NCI-H2029 (cell line): ENCODE data around the gene TICRR.

ENCODE experiments used
- DNase-seq: peaks from one replicate; lab custom pipeline; 2025; lab: John Stamatoyannopoulos, UW

Gene TICRR

GRCh38 chr15:89654847-89655805 lies 79.9 kb downstream of the TICRR start, which contains the start of gene KIF7:
Gene KIF7, minus strand, starts transcription at chr15:89655467. Its CDS starts 2,537 bp downstream, at chr15:89652930.
- no peak for DNase-seq

- no peak for DNase-seq
Measured at GRCh38 chr15:89656116-89656815, 81.0 kb downstream of the TICRR start.

GRCh38 chr15:89657686-89658200 lies 82.5 kb downstream of the TICRR start:
- DNase-seq: no peak

- no peak for DNase-seq
Measured at GRCh38 chr15:89659295-89659694, 84.0 kb downstream of the TICRR start.

GRCh38 chr15:89660556-89660955 lies 85.3 kb downstream of the TICRR start:
- no peak for DNase-seq

GRCh38 chr15:89662893-89663626 lies 87.8 kb downstream of the TICRR start:
- DNase-seq: no peak

- DNase-seq: no peak
Measured at GRCh38 chr15:89664441-89665350, 89.4 kb downstream of the TICRR start.

- no peak for DNase-seq
Measured at GRCh38 chr15:89665449-89666181, 90.3 kb downstream of the TICRR start.

GRCh38 chr15:89666184-89666857 lies 91.1 kb downstream of the TICRR start:
- no peak for DNase-seq

- no peak for DNase-seq
Measured at GRCh38 chr15:89666858-89667705, 91.8 kb downstream of the TICRR start.

- no peak for DNase-seq
Measured at GRCh38 chr15:89667706-89667960, 92.4 kb downstream of the TICRR start.

- no peak for DNase-seq
Measured at GRCh38 chr15:89668171-89668570, 92.9 kb downstream of the TICRR start.

GRCh38 chr15:89669309-89669865 lies 94.1 kb downstream of the TICRR start:
- no peak for DNase-seq

- DNase-seq: no peak
Measured at GRCh38 chr15:89669941-89670340, 94.7 kb downstream of the TICRR start.

GRCh38 chr15:89670971-89671560 lies 95.8 kb downstream of the TICRR start:
- no peak for DNase-seq

- DNase-seq: no peak
Measured at GRCh38 chr15:89671687-89672086, 96.4 kb downstream of the TICRR start.

GRCh38 chr15:89672221-89673164 lies 97.2 kb downstream of the TICRR start:
- DNase-seq: no peak
